Hepatocyte (in vitro differentiated cells): ENCODE data around the gene SND1. TPM values are rescaled to one million over a fixed set of nuclear protein-coding genes. Genes with fewer than 3 reads are reported as not detected.

Experiments used
- DNase-seq: peaks from one replicate; pipeline ENCODE4 v3.0.0-alpha.2; 2016; ENCODE audit warnings: low spot score
- H2AFZ ChIP-seq: fragments of 200-600 bp; sonication (generic); 2 replicates; pipeline ENCODE4 v1.6.0; 2016; ENCODE audit warnings: antibody characterized with exemption, mild to moderate bottlenecking
- H3K27ac ChIP-seq: fragments of 200-600 bp; sonication (generic); 2 replicates; pipeline ENCODE4 v1.5.1; 2016; ENCODE audit warnings: mild to moderate bottlenecking
- H3K27me3 ChIP-seq: fragments of 200-600 bp; sonication (generic); 2 replicates; pipeline ENCODE4 v1.6.1; 2016
- H3K36me3 ChIP-seq: fragments of 200-600 bp; sonication (generic); replicated peaks from 2 replicates; pipeline ENCODE4 v1.5.1; 2016; ENCODE audit warnings: low read depth; ENCODE audit not compliant: insufficient read depth
- H3K4me1 ChIP-seq: fragments of 200-600 bp; sonication (generic); 2 replicates; pipeline ENCODE4 v1.5.1; 2016; ENCODE audit warnings: mild to moderate bottlenecking, moderate library complexity; ENCODE audit not compliant: insufficient read depth
- H3K4me2 ChIP-seq: fragments of 200-600 bp; sonication (generic); 2 replicates; pipeline ENCODE4 v1.6.0; 2016
- H3K4me3 ChIP-seq: fragments of 200-600 bp; sonication (generic); 2 replicates; pipeline ENCODE4 v1.5.1; 2016; ENCODE audit warnings: mild to moderate bottlenecking
- H3K79me2 ChIP-seq: fragments of 200-600 bp; sonication (generic); 2 replicates; pipeline ENCODE4 v1.6.0; 2017; ENCODE audit warnings: mild to moderate bottlenecking
- H3K9me2 ChIP-seq: fragments of 200-600 bp; sonication (generic); replicated peaks from 2 replicates; pipeline ENCODE4 v1.6.0; 2017; ENCODE audit warnings: mild to moderate bottlenecking; ENCODE audit not compliant: insufficient read depth
- H3K9me3 ChIP-seq: fragments of 200-600 bp; sonication (generic); 2 replicates; pipeline ENCODE4 v1.5.1; 2016; ENCODE audit warnings: low read depth, mild to moderate bottlenecking
- H4K20me1 ChIP-seq: fragments of 200-600 bp; sonication (generic); 2 replicates; pipeline ENCODE4 v1.6.0; 2016; ENCODE audit warnings: mild to moderate bottlenecking; ENCODE audit not compliant: insufficient read depth, poor library complexity, severe bottlenecking
- EZH2 ChIP-seq: fragments of 200-600 bp; sonication (generic); IDR thresholded peaks from 2 replicates; pipeline ENCODE4 v1.6.1; 2016; ENCODE audit warnings: antibody characterized with exemption, mild to moderate bottlenecking, borderline replicate concordance
- EZH2phosphoT487 ChIP-seq: fragments of 200-600 bp; sonication (generic); IDR thresholded peaks from one replicate; pipeline ENCODE4 v1.6.1; 2018; ENCODE audit warnings: antibody characterized with exemption, mild to moderate bottlenecking, low read depth, moderate library complexity; ENCODE audit not compliant: unreplicated experiment, severe bottlenecking
- WGBS: methylation state at CpG from one replicate; pipeline ENCODE4 v1.1.6; 2016; ENCODE audit warnings: low lambda C conversion rate; ENCODE audit errors: missing lambda C conversion rate; 5-methylcytosine and 5-hydroxymethylcytosine counted together
- polyA plus RNA-seq: library from polyadenylated mRNA; unstranded; fragments of >200 nt; fragmentation: Nextera tagmentation; extraction: Ambion mirVana; gene quantifications from 2 replicates; pipeline ENCODE4 v1.2.1, GENCODE V29; 2016
- total RNA-seq: library from RNA; depleted of rRNA; stranded (reverse); fragments of >200 nt; gene quantifications from 2 replicates; pipeline ENCODE4 v1.2.3, GENCODE V29; 2014
- TF ChIP-seq, protein P1 (sequence below): fragments of 200-600 bp; sonication (generic); IDR thresholded peaks from 2 replicates; pipeline ENCODE4 v1.5.1; 2016; ENCODE audit warnings: antibody characterized with exemption, mild to moderate bottlenecking; ENCODE audit not compliant: poor library complexity

The SND1 gene
- total and polyA plus RNA-seq, 2 experiments from 2014 or later: 141 to 200 TPM

DNA sequence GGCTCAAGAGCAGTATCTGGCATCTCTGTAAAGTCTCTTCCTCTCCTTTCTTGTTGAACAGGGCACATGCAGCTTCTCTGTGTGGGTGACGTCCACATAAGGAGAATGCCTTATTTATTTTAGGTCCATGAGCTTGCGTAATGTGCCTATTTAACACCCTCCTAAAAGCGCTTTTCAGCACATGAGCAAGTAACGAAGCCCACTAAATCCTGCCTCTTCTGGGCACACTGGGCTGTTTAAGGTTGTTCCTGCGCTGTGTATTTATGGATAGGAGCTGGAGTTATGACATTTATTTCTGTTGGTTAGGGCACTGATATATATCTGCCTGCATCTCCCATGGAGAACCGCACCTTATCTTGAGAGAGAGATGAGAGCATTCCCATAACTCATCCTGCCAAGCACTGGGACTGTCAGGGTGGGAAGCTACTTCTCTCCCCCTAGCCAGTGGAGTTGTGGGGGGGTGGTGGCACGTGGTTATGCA lies 303.1 kb downstream of the SND1 start:
- H3K4me3 ChIP-seq: no peak overlapping the region
- peaks cover 16% of the 10 kb centered on the region for H4K20me1 ChIP-seq
- WGBS: 81% methylated on average over 7 of the region's 7 CpGs
- peaks cover 18% of the 10 kb centered on the region for H3K79me2 ChIP-seq
- no peak overlapping the region for H3K4me2 ChIP-seq
- H2AFZ ChIP-seq: no peak overlapping the region
- no peaks in the 10 kb centered on the region for H3K9me3 ChIP-seq
- no peaks in the 10 kb centered on the region for H3K4me1 ChIP-seq
- DNase-seq: no peak
- H3K27me3 ChIP-seq: no peaks in the 10 kb centered on the region
- no peak for TF ChIP-seq EZH2phosphoT487
- no peak for TF ChIP-seq EZH2
- TF ChIP-seq, protein P1, sequence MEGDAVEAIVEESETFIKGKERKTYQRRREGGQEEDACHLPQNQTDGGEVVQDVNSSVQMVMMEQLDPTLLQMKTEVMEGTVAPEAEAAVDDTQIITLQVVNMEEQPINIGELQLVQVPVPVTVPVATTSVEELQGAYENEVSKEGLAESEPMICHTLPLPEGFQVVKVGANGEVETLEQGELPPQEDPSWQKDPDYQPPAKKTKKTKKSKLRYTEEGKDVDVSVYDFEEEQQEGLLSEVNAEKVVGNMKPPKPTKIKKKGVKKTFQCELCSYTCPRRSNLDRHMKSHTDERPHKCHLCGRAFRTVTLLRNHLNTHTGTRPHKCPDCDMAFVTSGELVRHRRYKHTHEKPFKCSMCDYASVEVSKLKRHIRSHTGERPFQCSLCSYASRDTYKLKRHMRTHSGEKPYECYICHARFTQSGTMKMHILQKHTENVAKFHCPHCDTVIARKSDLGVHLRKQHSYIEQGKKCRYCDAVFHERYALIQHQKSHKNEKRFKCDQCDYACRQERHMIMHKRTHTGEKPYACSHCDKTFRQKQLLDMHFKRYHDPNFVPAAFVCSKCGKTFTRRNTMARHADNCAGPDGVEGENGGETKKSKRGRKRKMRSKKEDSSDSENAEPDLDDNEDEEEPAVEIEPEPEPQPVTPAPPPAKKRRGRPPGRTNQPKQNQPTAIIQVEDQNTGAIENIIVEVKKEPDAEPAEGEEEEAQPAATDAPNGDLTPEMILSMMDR: no peak
- H3K36me3 ChIP-seq: no peaks in the 10 kb centered on the region
- no peak overlapping the region for H3K27ac ChIP-seq
- no peaks in the 10 kb centered on the region for H3K9me2 ChIP-seq

DNA sequence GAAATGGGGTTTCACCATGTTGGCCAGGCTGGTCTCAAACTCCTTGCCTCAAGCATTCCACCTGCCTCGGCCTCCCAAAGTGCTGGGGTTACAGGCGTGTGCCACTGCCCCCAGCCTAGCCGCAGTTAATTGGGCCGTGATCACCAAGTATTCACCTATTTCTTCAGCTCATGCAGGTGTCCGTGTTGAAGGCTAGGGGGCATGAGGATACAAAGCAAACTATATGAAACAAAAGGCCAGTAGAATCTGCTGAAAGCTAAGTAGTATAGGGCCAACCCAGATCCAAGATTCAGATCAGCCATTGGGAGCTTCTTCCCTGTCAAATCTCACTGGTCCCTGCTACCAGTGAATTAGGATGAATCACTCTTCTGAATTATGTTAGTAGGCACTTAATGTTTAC lies 305.9 kb downstream of the SND1 start:
- Histone ChIP-seq H3K4me2 (no peak overlapping the region), H2AFZ (no peak overlapping the region), H3K9me2 (no peaks in the 10 kb centered on the region), H3K27me3 (no peaks in the 10 kb centered on the region), H3K4me1 (peaks cover 9% of the 10 kb centered on the region), H3K36me3 (no peaks in the 10 kb centered on the region), H3K4me3 (no peak overlapping the region), H4K20me1 (peaks cover 16% of the 10 kb centered on the region), H3K27ac (no peak overlapping the region), H3K79me2 (peaks cover 18% of the 10 kb centered on the region), H3K9me3 (no peaks in the 10 kb centered on the region)
- 89% methylated on average over 5 of the region's 5 CpGs for WGBS
- no peak for DNase-seq
- no peak for TF ChIP-seq EZH2phosphoT487
- TF ChIP-seq, protein P1: no peak

DNA sequence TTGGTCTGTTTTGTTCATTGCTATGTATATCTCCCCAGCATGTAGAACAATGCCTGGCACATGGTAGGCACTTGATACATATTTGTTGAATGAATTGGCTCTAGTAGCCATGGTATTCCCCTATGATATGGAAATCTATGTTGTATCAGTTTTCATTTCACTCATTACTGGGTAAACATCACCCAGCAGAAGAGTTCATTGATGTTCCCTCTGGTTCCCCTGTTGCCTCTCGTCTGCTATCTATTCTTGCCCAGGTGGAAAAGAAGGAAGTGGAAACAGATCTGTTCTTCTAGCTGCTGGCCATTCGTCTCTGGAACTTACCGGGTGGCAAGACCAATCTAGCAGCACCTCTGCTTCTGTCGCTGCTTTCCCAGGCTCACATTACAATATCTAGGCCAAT lies 307.8 kb downstream of the SND1 start:
- no peaks in the 10 kb centered on the region for H3K27me3 ChIP-seq
- H3K79me2 ChIP-seq: peaks cover 7% of the 10 kb centered on the region
- H3K27ac ChIP-seq: no peak overlapping the region
- DNase-seq: no peak
- peaks cover 9% of the 10 kb centered on the region for H3K4me1 ChIP-seq
- TF ChIP-seq, protein P1: no peak
- TF ChIP-seq EZH2: no peak
- TF ChIP-seq EZH2phosphoT487: no peak
- H3K4me2 ChIP-seq: no peak overlapping the region
- H3K4me3 ChIP-seq: no peak overlapping the region
- H4K20me1 ChIP-seq: peaks cover 5% of the 10 kb centered on the region
- no peaks in the 10 kb centered on the region for H3K9me2 ChIP-seq
- H3K36me3 ChIP-seq: no peaks in the 10 kb centered on the region
- no peak overlapping the region for H2AFZ ChIP-seq
- WGBS: 86% methylated on average over 4 of the region's 4 CpGs
- no peaks in the 10 kb centered on the region for H3K9me3 ChIP-seq
